Effector memory CD4-positive, alpha-beta T cell (primary cell): ENCODE data around the gene PTGS1.
"Not testable (repeated sequence)": the region's sequence is repeated elsewhere in the genome, so short reads cannot be mapped to it uniquely, and the experiment has no call there.

ENCODE experiments used
- DNase-seq, 3 donors: peaks; one replicate each; pipeline ENCODE4 v3.0.0-alpha.2; 2020
- H3K27ac ChIP-seq: 2 replicates; pipeline ENCODE4 v1.7.0; 2013; ENCODE audit warnings: mild to moderate bottlenecking, low read length, moderate library complexity; ENCODE audit not compliant: insufficient read depth, poor library complexity, severe bottlenecking
- H3K27me3 ChIP-seq: replicated peaks from 2 replicates; pipeline ENCODE4 v1.7.0; 2013; ENCODE audit warnings: mild to moderate bottlenecking, low read length; ENCODE audit not compliant: insufficient read depth, control insufficient read depth, poor library complexity, severe bottlenecking
- H3K36me3 ChIP-seq: 2 replicates; pipeline ENCODE4 v1.7.0; 2013; ENCODE audit warnings: mild to moderate bottlenecking, low read length, moderate library complexity; ENCODE audit not compliant: control insufficient read depth, insufficient read depth
- H3K4me1 ChIP-seq: 2 replicates; pipeline ENCODE4 v1.7.0; 2013; ENCODE audit warnings: low read length, mild to moderate bottlenecking; ENCODE audit not compliant: control insufficient read depth, insufficient read depth, poor library complexity, severe bottlenecking
- H3K4me3 ChIP-seq: 2 replicates; pipeline ENCODE4 v1.7.0; 2013; ENCODE audit warnings: low read length, low read depth, mild to moderate bottlenecking; ENCODE audit not compliant: insufficient read depth, poor library complexity, severe bottlenecking
- H3K9me3 ChIP-seq: 2 replicates; pipeline ENCODE4 v1.7.0; 2013; ENCODE audit warnings: mild to moderate bottlenecking, low read length, moderate library complexity; ENCODE audit not compliant: control insufficient read depth
- total RNA-seq, 3 donors: gene quantifications; one replicate each; lab custom pipeline; 2026; lab: John Stamatoyannopoulos, UW

PTGS1 gene
- total RNA-seq, result 0 to 0.39 (median 0.09) reads per million in 3 donors

GRCh38 chr9:122370869-122371755 lies at the start of gene PTGS1:
TSS of gene PTGS1 (plus strand) at chr9:122371024. CDS start at chr9:122371085, 61 bp downstream.
- Histone ChIP-seq H3K27ac (no peak within 1 kb of the TSS), H3K27me3 (no peaks in the 10 kb centered on the region), H3K36me3 (no peaks in the 10 kb centered on the region), H3K9me3 (no peaks in the 10 kb centered on the region), H3K4me3 (no peak within 1 kb of the TSS), H3K4me1 (peaks cover 7% of the 10 kb centered on the region)
- DNase-seq, result no peak

DNA sequence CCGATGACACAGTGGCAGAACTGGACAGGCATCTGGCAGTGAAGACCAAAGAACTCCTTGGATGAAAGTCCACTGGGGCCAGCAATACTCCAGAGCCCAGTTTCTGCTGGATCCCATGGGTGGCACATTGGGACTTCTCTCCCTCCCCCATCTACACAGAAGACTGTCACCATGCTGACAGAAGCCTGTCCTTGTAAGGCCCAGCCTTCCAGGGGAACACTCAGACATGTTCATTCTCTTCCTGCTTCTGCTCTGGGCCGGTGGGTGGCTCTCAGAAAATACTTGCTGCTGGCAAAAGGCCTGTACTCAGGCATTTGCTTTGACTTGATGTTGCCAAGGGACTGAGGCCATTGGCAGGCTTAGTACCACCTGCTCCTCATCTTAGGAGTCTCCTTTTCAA lies 48.3 kb upstream of the PTGS1 start:
- Histone ChIP-seq H3K27me3 (no peaks in the 10 kb centered on the region), H3K4me3 (no peak overlapping the region), H3K9me3 (no peaks in the 10 kb centered on the region), H3K27ac (no peak overlapping the region), H3K36me3 (peaks cover 13% of the 10 kb centered on the region), H3K4me1 (no peaks in the 10 kb centered on the region)
- DNase-seq, result no peak

DNA sequence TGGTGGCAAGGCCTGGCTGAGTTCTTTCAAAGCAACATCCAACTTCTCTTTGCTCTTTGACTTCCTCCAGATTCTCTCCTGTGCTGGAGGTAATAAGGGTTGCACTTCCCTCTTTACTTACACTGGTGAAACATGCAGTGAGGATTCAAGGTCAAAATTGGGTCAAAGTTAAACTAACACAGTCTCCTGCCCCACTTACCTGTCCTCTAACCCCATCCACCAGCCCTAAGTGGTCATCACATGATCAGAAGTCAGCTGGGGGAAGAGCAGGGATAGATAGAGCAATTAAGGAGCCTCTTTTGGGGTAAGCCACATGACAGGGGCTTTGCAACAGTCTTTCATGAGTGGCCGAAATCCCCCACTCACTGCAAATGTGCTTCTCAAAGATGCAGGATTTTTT lies 46.2 kb upstream of the PTGS1 start:
- peaks cover 13% of the 10 kb centered on the region for H3K36me3 ChIP-seq
- H3K4me1 ChIP-seq, result not testable (repeated sequence)

DNA sequence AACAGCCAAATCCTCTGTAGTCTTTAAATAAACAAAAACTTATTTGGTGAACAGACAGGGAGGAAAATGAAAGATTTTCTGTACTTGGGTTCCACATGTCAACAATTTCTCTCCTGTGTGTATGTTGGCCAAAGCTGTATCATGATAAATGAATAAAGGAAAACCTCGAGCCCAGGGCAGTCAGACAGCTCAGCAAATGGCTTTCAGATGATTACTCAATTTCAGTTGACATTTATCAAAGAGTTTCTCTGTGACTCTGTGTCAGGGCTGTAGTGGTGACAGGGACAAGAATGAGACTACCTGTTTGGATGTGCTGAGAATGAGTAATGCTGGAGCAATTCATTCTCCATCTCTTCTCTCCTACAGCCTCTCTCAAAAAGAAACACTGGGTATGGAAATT lies 45.7 kb upstream of the PTGS1 start:
- Histone ChIP-seq H3K4me1 (no peaks in the 10 kb centered on the region), H3K27me3 (no peaks in the 10 kb centered on the region), H3K27ac (no peak overlapping the region), H3K4me3 (no peak overlapping the region), H3K9me3 (no peaks in the 10 kb centered on the region), H3K36me3 (peaks cover 13% of the 10 kb centered on the region)
- DNase-seq, result no peak

More for the DNA sequence above, 46.2 kb upstream of the PTGS1 start:
- H3K27me3 ChIP-seq, H3K4me3 ChIP-seq, H3K27ac ChIP-seq, DNase-seq, H3K9me3 ChIP-seq: not testable (repeated sequence)

GRCh38 chr9:122327175-122327574 lies 43.6 kb upstream of the PTGS1 start:
- Histone ChIP-seq H3K4me1 (no peaks in the 10 kb centered on the region), H3K4me3 (no peak overlapping the region)

GRCh38 chr9:122329597-122329996 lies 41.2 kb upstream of the PTGS1 start:
- no peak overlapping the region for H3K4me3 ChIP-seq
- no peaks in the 10 kb centered on the region for H3K9me3 ChIP-seq
- no peaks in the 10 kb centered on the region for H3K4me1 ChIP-seq
- DNase-seq, result no peak
- no peaks in the 10 kb centered on the region for H3K36me3 ChIP-seq
- no peaks in the 10 kb centered on the region for H3K27me3 ChIP-seq
- no peak overlapping the region for H3K27ac ChIP-seq

More at GRCh38 chr9:122327175-122327574, 43.6 kb upstream of the PTGS1 start:
- H3K36me3 ChIP-seq, result peaks cover 13% of the 10 kb centered on the region
- no peaks in the 10 kb centered on the region for H3K9me3 ChIP-seq
- H3K27me3 ChIP-seq, result no peaks in the 10 kb centered on the region
- no peak overlapping the region for H3K27ac ChIP-seq
- DNase-seq, result no peak

- H3K36me3 ChIP-seq, H3K27ac ChIP-seq, H3K9me3 ChIP-seq, DNase-seq, H3K4me1 ChIP-seq, H3K27me3 ChIP-seq, H3K4me3 ChIP-seq: not testable (repeated sequence)
These were observed 40.4 kb upstream of the PTGS1 start for GRCh38 chr9:122330466-122330865.

- no peaks in the 10 kb centered on the region for H3K36me3 ChIP-seq
- no peaks in the 10 kb centered on the region for H3K27me3 ChIP-seq
- H3K4me1 ChIP-seq, result no peaks in the 10 kb centered on the region
- H3K9me3 ChIP-seq, result no peaks in the 10 kb centered on the region
- H3K4me3 ChIP-seq, result no peak overlapping the region
- no peak overlapping the region for H3K27ac ChIP-seq
- DNase-seq, result no peak
These were observed 39.3 kb upstream of the PTGS1 start for GRCh38 chr9:122331523-122331927.

- Histone ChIP-seq H3K9me3 (no peaks in the 10 kb centered on the region), H3K27me3 (no peaks in the 10 kb centered on the region), H3K36me3 (no peaks in the 10 kb centered on the region), H3K4me1 (no peaks in the 10 kb centered on the region), H3K27ac (no peak overlapping the region), H3K4me3 (no peak overlapping the region)
- no peak for DNase-seq
These were observed 38.7 kb upstream of the PTGS1 start for GRCh38 chr9:122332083-122332482.

GRCh38 chr9:122332644-122333043 lies 38.2 kb upstream of the PTGS1 start:
- no peaks in the 10 kb centered on the region for H3K4me1 ChIP-seq
- DNase-seq, result no peak
- H3K4me3 ChIP-seq, result no peak overlapping the region
- no peaks in the 10 kb centered on the region for H3K9me3 ChIP-seq
- H3K36me3 ChIP-seq, result no peaks in the 10 kb centered on the region
- no peak overlapping the region for H3K27ac ChIP-seq
- no peaks in the 10 kb centered on the region for H3K27me3 ChIP-seq
